ENCODE data around the gene MROH8.

DNA sequence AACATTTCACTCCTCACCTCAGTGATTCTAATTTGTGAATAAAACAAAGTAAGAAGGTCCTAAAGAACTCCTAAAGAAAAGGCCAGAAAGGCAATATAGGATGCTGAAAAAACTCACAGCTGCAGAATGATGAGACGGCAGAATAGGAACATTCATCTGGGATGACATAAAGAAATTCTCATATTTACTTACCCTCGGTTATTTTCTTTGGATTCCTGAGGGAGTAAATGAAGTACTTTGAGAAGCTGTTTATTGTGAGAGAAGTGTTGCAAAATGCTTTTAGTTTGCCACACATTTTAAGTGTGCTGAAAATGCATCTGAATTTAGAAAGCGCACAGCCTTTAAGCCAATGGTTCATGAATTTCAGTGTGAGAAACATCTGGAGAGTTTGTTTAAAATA lies 47.9 kb downstream of the MROH8 start:
- TF ChIP-seq ZFP30 (CRISPR knock-in tag; IDR thresholded peaks at IDR 0.05) (no peak), ZFP3 (CRISPR knock-in tag; IDR thresholded peaks at IDR 0.05) (no peak), ZNF565 (CRISPR knock-in tag; conservative IDR thresholded peaks at IDR 0.05; ENCODE audit: low read depth) (no peak), ZC3H10 (CRISPR knock-in tag; IDR thresholded peaks at IDR 0.05) (no peak), RARB (CRISPR knock-in tag; IDR thresholded peaks at IDR 0.05) (no peak), PPARA (CRISPR knock-in tag; IDR thresholded peaks at IDR 0.05; ENCODE audit: borderline replicate concordance) (no peak), ESRRG (CRISPR knock-in tag; IDR thresholded peaks at IDR 0.05) (no peak), CSDC2 (CRISPR knock-in tag; IDR thresholded peaks at IDR 0.05) (no peak), BACH2 (CRISPR knock-in tag; IDR thresholded peaks at IDR 0.05; ENCODE audit: borderline replicate concordance) (no peak), ISL1 (CRISPR knock-in tag; IDR thresholded peaks at IDR 0.05) (no peak), TSHZ2 (CRISPR knock-in tag; IDR thresholded peaks at IDR 0.05) (no peak), ARNTL (CRISPR knock-in tag; IDR thresholded peaks at IDR 0.05; ENCODE audit: borderline replicate concordance, low read depth) (no peak), TOX (CRISPR knock-in tag; IDR thresholded peaks at IDR 0.05; ENCODE audit: borderline replicate concordance) (no peak), OSR1 (CRISPR knock-in tag; IDR thresholded peaks at IDR 0.05) (no peak)

Data from SK-N-SH treated with all-trans-retinoic acid at 6 μM for 48 hours (cell line).